Measurements from ENCODE around the gene SLC66A1. TPM values are rescaled to one million over a fixed set of nuclear protein-coding genes. Genes with fewer than 3 reads are reported as not detected.

The SLC66A1 gene
- total RNA-seq, 2 experiments from 2014 or later = 6.5 to 6.8 TPM

DNA sequence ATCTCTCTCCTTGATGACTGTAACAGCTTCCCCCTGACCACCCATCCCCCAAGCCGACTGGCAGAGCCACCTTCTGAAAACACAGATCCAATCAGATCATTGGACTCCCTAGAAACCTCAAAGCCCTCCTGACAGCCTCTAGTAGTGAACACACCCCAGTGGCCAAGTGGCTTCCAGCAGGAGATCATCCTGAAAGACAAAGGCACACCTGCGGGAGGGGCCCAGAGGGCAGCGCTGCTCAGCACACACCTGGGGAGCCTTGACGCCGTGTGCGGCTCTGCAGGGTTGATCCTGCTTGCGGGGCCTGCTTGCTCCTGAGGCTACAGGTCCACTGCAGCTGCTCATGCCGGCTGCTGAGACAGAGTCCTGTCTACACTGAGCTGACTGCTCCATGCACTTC is 41.5 kb downstream of the SLC66A1 start:
- Mint-ChIP-seq H3K4me3 (no peak overlapping the region), H3K4me1 (peaks cover 1% of the 10 kb centered on the region), H3K9me3 (no peaks in the 10 kb centered on the region), H3K36me3 (peaks cover 3% of the 10 kb centered on the region), H3K27ac (no peak overlapping the region), H3K27me3 (no peaks in the 10 kb centered on the region)
- DNase-seq = no peak

DNA sequence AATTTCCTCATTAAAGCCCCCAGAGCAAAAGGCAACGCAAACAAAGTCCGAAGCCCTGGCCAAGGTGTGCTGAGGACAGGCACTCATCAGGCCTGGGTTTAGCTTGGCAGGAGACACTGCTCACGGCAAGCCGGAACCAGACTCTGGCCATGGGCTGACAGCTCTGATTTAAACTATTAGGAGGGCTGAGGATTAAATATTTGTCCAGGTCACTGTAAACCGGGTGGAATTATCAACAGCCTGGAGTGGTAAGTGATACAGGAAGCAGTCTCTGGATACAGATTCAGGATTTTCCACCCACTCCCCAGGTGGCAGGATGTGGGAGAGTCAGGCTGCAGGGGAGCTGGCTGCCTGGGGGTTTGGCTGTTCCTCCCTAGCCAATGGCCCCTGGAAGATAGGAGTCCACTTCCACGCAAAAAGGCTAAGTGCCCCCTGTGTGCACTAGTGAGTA is 42.4 kb downstream of the SLC66A1 start:
- no peaks in the 10 kb centered on the region for H3K9me3 Mint-ChIP-seq
- H3K36me3 Mint-ChIP-seq = peaks cover 3% of the 10 kb centered on the region
- H3K4me3 Mint-ChIP-seq = no peak overlapping the region
- DNase-seq = no peak
- no peaks in the 10 kb centered on the region for H3K27me3 Mint-ChIP-seq
- H3K4me1 Mint-ChIP-seq = peaks cover 5% of the 10 kb centered on the region
- no peak overlapping the region for H3K27ac Mint-ChIP-seq

DNA sequence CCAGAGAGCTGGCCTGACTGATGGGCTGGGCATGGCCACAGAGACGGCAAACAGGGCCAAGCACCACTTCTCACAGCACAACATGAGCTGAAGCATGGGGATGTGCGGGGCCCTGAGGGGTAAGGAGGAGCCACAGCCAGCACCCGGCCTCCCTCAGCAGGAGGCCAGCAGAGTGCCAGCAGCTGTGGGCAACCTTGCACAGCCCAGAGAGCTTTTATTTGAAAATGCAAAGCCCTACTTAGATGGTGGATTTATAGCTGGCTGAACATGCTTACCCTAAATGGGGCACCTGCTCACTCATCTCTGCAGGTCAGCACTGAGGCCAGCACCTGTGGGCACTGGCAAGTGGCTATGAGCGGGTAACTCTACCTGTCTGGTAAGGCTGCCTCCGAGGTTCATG is 44.1 kb downstream of the SLC66A1 start:
- H3K27me3 Mint-ChIP-seq = no peaks in the 10 kb centered on the region
- no peak overlapping the region for H3K27ac Mint-ChIP-seq
- DNase-seq = no peak
- no peaks in the 10 kb centered on the region for H3K9me3 Mint-ChIP-seq
- no peak overlapping the region for H3K4me3 Mint-ChIP-seq
- H3K36me3 Mint-ChIP-seq = peaks cover 3% of the 10 kb centered on the region
- peaks cover 21% of the 10 kb centered on the region for H3K4me1 Mint-ChIP-seq

DNA sequence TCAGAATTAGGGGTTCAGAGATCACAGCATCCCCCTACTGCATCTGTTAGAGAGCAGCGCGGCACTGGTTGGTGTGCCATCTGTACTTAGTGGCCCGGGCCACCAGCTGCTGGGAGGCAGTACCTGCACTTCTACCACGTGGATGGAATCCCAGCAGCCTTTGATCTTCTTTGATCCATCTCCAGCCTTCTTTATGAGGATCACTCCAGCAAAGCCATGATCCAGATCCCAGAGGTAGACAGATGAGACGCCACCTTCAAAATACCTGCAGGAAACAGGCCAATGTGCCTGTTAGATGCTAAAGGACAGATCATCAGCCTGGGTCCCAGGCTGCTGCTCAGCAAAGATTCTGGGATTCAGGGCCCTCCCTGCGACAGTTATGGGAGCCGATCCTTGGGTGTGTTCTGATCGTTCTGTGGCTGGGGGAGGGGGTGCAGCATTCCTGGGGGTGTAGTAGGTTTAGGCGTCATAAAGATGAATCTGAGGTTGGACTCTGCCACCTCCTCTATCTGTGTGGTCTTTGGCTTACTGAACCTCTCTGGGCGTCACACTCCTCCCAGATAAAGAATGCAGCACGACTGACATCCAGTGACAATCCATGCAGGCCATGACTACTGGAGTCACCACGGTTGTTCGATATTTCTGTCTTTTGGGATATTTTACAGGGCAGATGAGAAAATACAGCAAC is 45.3 kb downstream of the SLC66A1 start:
- H3K27me3 Mint-ChIP-seq = no peaks in the 10 kb centered on the region
- H3K36me3 Mint-ChIP-seq = peaks cover 3% of the 10 kb centered on the region
- no peak overlapping the region for H3K4me3 Mint-ChIP-seq
- H3K9me3 Mint-ChIP-seq = no peaks in the 10 kb centered on the region
- no peak overlapping the region for H3K27ac Mint-ChIP-seq
- no peak for DNase-seq
- peaks cover 25% of the 10 kb centered on the region for H3K4me1 Mint-ChIP-seq

DNA sequence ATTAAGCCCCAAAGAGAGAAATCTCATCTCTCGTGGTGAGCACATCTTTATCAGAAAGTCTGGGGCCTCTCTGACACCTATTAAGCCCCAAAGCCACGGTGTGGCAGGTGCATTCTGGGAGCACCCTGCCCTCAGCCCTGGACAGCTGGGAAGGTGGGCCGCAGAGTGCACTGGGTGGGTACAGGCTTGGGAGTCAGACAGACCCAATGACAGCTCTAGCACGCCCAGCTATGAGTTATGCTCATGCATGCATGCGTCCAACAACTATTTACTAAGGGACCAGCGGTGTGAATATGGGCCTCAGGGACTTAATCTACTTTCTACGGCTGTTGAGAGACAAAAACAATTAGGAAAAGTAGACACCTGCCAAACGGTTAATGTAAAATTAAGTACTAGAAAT is 46.6 kb downstream of the SLC66A1 start:
- Mint-ChIP-seq H3K27ac (no peak overlapping the region), H3K27me3 (no peaks in the 10 kb centered on the region), H3K4me1 (peaks cover 25% of the 10 kb centered on the region), H3K4me3 (no peak overlapping the region), H3K9me3 (no peaks in the 10 kb centered on the region), H3K36me3 (peaks cover 6% of the 10 kb centered on the region)
- no peak for DNase-seq

DNA sequence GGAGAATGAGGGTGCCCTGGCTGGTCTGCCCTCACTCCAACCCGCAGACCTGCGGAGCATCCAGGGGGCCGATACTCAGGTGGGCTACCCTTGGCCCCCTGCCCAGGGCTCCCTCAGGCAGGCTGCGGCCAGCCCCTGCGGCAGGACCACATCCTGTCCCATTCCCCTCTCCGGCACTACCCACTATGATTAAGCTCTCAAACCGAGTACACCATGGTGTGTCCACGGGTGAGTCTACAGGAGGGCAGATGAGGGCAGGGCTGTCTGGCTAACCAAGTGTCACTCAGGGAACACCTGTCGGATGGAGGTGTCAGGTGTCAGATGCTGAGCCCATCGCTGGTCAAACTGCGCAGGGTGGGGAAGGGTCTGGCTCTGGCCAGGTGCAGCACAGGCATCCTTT is 47.2 kb downstream of the SLC66A1 start:
- no peaks in the 10 kb centered on the region for H3K27me3 Mint-ChIP-seq
- peak overlapping the region; percentile 40 for H3K27ac Mint-ChIP-seq
- peaks cover 4% of the 10 kb centered on the region for H3K36me3 Mint-ChIP-seq

DNA sequence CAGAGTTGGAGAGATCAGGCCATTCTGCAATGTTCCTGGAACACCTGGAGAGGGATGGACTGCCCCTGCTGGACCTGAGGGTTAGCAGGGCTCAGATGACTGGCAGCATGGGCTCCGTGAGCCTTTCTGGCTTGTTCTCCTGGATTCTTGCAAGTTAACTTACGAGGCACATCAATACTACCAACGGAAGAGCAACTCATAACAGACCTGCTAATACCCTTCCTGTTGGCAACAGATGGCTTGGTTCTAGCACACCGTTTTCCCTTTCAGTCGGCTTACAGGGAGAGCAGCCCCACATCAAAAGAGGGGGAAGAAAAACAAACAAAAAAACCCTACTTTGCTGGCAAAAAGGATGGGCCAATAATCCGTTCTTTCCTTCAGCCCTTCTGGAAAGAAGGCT is 47.9 kb downstream of the SLC66A1 start:
- Mint-ChIP-seq H3K9me3 (no peaks in the 10 kb centered on the region), H3K4me3 (no peak overlapping the region), H3K36me3 (peaks cover 3% of the 10 kb centered on the region), H3K27ac (peak overlapping the region; percentile 40), H3K4me1 (peaks cover 28% of the 10 kb centered on the region), H3K27me3 (no peaks in the 10 kb centered on the region)
- DNase-seq = no peak

More for the DNA sequence above, 47.2 kb downstream of the SLC66A1 start:
- Mint-ChIP-seq H3K4me1 (peaks cover 26% of the 10 kb centered on the region), H3K4me3 (no peak overlapping the region), H3K9me3 (no peaks in the 10 kb centered on the region)
- no peak for DNase-seq

DNA sequence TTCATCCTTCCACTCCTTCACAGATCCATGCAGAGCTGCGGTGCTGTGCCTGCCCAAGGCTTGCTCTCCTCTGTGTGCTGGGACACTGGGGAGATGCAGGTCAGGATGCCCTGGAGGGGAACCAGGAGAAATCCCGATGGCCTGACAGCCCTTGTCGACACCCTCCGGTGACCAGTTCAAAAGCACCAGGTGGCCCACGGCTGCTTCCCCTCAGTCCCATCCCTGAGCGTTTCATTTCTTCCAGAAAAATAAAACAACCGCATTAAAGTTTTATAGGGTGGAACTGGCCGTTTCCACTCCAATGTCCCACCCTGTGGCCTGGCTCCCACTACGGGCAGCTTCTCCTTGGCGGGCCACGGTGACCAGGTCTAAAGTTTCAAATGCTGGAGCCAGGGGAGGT is 48.3 kb downstream of the SLC66A1 start:
- Mint-ChIP-seq H3K27ac (no peak overlapping the region), H3K4me3 (no peak overlapping the region), H3K9me3 (no peaks in the 10 kb centered on the region), H3K27me3 (no peaks in the 10 kb centered on the region), H3K36me3 (peaks cover 7% of the 10 kb centered on the region), H3K4me1 (peaks cover 28% of the 10 kb centered on the region)
- no peak for DNase-seq

DNA sequence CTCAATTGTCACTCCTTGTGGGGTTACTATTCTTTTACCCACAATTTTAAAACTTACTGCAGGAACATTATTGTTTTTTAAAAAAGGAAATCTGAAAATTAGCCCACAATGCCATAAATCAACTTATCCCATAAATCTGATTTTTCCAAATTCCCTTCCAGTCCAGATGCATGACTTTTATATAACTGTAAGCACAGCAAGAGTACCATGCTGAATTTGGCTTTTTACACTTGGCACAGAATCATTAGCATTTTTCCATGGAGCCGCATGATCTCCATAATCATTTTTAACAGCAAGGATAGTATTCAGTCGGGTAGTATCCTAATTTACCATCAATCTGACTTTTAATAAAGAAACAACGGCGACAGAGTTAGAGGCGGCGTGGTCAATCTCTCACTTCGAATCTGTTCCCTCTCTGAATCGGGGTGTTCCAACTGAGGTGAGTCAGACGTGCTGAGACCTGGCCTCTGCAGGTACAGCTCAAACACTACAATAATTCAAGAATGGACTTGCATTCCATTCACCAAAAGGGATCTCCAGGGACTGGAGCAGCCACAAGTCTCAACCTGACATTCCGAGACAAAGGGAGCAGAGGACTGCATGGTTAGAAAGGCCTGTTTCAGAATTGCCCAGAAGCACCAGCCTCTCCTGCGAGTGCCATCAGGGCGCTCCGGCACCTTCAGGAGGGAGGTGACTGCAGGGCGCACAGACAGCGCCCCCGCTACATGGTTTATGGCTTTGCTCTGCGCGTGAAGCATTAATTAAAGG is 48.9 kb downstream of the SLC66A1 start:
- no peak overlapping the region for H3K4me3 Mint-ChIP-seq
- no peak for DNase-seq
- H3K27ac Mint-ChIP-seq = no peak overlapping the region
- H3K36me3 Mint-ChIP-seq = peaks cover 8% of the 10 kb centered on the region
- H3K4me1 Mint-ChIP-seq = peaks cover 28% of the 10 kb centered on the region
- no peaks in the 10 kb centered on the region for H3K27me3 Mint-ChIP-seq
- no peaks in the 10 kb centered on the region for H3K9me3 Mint-ChIP-seq

DNA sequence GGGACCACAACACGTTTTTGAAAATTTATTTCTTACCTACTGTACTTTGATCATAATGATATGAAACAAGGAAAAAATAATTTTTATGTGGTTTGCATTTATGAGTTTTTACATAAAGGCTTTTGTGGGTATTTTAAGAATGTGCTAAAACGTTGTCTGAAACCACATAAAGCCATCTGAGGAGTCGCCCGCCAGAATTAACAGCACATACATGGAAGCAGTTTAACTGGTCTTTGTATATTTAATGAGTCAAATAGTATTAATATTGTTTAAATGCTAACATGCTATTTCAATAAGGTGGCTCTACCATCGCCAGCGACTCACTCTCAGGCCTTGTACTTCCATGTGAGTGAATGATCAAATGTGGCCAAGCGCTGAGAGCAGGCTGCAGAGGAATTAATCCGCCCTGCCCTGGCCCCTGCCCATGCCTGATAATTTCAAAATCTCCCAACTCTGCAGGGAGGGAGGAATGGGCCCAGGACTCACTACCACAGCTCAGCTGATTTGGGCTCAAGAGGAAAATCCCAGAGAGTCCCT is 49.6 kb downstream of the SLC66A1 start:
- no peak for DNase-seq
- no peaks in the 10 kb centered on the region for H3K27me3 Mint-ChIP-seq
- no peak overlapping the region for H3K4me3 Mint-ChIP-seq
- H3K4me1 Mint-ChIP-seq = peaks cover 28% of the 10 kb centered on the region
- no peaks in the 10 kb centered on the region for H3K9me3 Mint-ChIP-seq
- H3K36me3 Mint-ChIP-seq = peaks cover 8% of the 10 kb centered on the region
- H3K27ac Mint-ChIP-seq = no peak overlapping the region

DNA sequence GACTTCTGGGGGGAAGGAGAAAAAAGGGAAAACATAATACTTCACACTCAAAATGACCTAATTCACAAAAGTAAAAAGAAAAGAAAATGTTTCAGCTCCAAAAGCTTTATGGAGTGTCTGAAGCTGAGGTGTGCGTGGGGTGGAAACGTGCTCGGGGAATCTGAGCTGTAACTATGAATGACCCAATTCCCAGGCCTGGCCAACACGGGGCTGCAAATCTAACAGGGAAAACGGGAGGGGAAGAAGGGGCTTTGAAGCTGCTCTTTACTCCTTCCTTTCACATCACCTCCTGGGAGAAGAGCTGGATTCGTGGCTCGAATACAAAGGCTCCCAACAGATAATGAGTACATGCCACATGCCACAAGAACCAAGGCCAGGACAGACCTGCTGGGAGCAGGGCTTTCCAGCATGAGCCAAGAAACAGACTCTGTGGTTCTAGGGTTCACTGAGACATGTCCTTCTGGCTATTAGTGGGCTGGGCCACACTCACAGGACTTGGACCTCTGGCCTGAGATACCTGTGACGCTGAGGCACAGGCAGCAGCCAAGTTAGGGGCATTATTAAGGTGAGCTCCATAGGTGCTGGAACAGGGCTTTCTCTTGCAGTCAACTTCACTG is 51.5 kb downstream of the SLC66A1 start:
- DNase-seq = no peak
- H3K4me1 Mint-ChIP-seq = peaks cover 29% of the 10 kb centered on the region
- no peak overlapping the region for H3K4me3 Mint-ChIP-seq
- peaks cover 8% of the 10 kb centered on the region for H3K36me3 Mint-ChIP-seq
- H3K27ac Mint-ChIP-seq = no peak overlapping the region
- no peaks in the 10 kb centered on the region for H3K27me3 Mint-ChIP-seq
- no peaks in the 10 kb centered on the region for H3K9me3 Mint-ChIP-seq

DNA sequence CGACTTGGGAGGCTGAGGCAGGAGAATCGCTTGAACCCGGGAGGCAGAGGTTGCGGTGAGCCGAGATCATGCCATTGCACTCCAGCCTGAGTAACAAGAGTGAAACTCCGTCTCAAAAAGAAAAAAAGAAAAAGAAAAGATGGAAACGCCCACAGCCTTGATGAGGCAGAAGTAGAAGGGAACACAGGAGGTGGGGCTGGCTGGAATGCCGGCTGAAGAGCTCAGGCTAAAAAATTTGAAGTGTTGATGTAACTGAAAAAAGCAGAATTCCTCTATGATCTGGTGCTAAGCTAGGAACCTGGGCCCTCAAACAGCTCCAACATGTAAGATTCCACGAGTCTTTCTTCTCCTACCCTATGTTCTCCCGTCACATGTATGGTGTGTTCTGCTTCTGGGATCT is 53.6 kb downstream of the SLC66A1 start:
- Mint-ChIP-seq H3K9me3 (no peaks in the 10 kb centered on the region), H3K4me3 (no peak overlapping the region), H3K4me1 (peaks cover 29% of the 10 kb centered on the region), H3K27me3 (no peaks in the 10 kb centered on the region), H3K27ac (no peak overlapping the region), H3K36me3 (peaks cover 10% of the 10 kb centered on the region)
- DNase-seq = no peak

DNA sequence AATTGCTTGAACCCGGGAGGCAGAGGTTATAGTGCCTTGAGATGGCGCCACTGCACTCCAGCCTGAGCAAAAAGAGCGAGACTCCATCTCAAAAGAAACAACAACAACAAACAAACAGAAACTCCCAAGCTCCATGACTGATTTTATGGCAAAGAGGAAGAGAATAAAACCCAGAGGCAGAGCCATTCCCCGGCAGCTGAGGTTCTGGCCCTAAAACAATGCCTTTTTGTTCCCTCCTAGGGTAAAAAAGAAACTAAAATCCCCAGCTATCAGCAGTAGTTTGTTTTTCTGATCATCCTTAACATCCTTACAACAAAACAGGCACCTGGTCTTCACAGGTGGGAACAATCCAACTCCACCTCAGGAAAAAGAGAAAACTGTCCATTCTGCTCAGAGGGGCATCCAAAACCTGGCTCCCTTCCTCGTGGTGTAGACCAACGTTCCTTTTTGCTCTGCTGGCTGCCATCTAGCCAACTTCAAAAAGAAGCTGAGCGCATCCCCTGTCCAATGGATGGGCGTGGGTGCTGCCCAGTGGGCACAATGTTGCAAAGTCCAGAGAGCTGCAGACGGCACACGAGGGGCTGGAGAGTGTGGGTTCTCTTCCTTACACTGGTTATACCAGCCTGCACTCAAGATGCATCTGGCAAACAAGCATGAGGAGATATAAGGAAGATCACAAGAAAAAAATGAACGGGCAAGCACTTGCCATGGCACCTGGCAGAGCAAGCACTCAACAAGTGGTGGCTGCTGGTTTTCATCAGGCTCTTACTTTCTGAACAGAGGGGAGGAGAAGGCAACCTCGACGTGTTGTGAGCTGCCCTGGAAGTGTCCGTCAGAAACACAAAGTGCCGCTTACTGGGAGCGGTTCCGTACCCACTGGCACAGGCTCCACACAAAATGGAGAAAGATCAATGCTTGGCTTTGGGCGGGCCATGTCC is 54.7 kb downstream of the SLC66A1 start:
- DNase-seq = no peak
- no peak overlapping the region for H3K4me3 Mint-ChIP-seq
- peaks cover 24% of the 10 kb centered on the region for H3K4me1 Mint-ChIP-seq
- no peak overlapping the region for H3K27ac Mint-ChIP-seq
- no peaks in the 10 kb centered on the region for H3K27me3 Mint-ChIP-seq
- H3K36me3 Mint-ChIP-seq = peaks cover 10% of the 10 kb centered on the region
- no peaks in the 10 kb centered on the region for H3K9me3 Mint-ChIP-seq

DNA sequence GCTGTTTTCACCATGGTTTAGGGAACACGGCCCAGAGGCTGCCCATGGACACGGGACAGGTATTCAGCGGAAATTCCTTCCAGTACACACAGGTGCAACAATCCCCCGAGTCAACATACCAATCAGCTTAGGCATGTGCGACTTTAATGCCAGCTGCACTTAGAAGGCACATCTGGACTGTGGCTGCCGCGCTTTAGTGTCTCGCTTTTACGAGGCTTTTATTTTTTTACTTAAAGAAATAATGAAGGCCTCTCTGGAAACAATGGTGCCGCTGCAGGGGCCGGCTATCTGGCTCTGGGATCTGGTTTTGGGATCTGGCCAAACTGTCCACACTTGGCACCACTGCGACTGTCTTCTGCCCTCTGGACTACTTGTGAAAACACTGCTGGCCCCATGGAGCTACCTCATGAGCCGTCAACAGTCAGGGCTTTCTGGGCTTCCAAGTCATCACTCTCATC is 55.5 kb downstream of the SLC66A1 start:
- DNase-seq = no peak
- Mint-ChIP-seq H3K27ac (no peak overlapping the region), H3K4me1 (peaks cover 22% of the 10 kb centered on the region), H3K9me3 (no peaks in the 10 kb centered on the region), H3K27me3 (no peaks in the 10 kb centered on the region), H3K4me3 (no peak overlapping the region), H3K36me3 (peaks cover 9% of the 10 kb centered on the region)
